Trophoblast cell (in vitro differentiated cells and primary cell): Measurements from ENCODE around the gene LGALS9B.
"Not testable (repeated sequence)": the region's sequence is repeated elsewhere in the genome, so short reads cannot be mapped to it uniquely, and the experiment has no call there.

Experiments
- DNase-seq, 2 donors: peaks; one replicate each; pipeline ENCODE4 v3.0.0-alpha.2; 2016
- H2AFZ ChIP-seq: 2 replicates; pipeline ENCODE4 v1.6.1; 2013; ENCODE audit warnings: low read length, moderate library complexity, mild to moderate bottlenecking; ENCODE audit not compliant: insufficient read depth, poor library complexity
- H2AK5ac ChIP-seq: 2 replicates; pipeline ENCODE4 v1.6.1; 2013; ENCODE audit warnings: mild to moderate bottlenecking, low read length
- H2BK120ac ChIP-seq: 2 replicates; pipeline ENCODE4 v1.6.1; 2013; ENCODE audit warnings: low read length, mild to moderate bottlenecking, moderate library complexity; ENCODE audit not compliant: insufficient read depth, poor library complexity
- H2BK12ac ChIP-seq: 2 replicates; pipeline ENCODE4 v1.6.1; 2013; ENCODE audit warnings: mild to moderate bottlenecking, low read length, moderate library complexity
- H2BK5ac ChIP-seq: 2 replicates; pipeline ENCODE4 v1.6.1; 2013; ENCODE audit warnings: low read length, low read depth, moderate library complexity, mild to moderate bottlenecking; ENCODE audit not compliant: poor library complexity
- H3K14ac ChIP-seq: 2 replicates; pipeline ENCODE4 v1.6.1; 2013; ENCODE audit warnings: mild to moderate bottlenecking, low read length
- H3K18ac ChIP-seq: 2 replicates; pipeline ENCODE4 v1.6.1; 2013; ENCODE audit warnings: mild to moderate bottlenecking, low read length
- H3K23ac ChIP-seq: 2 replicates; pipeline ENCODE4 v1.6.1; 2013; ENCODE audit warnings: low read length
- H3K27ac ChIP-seq: 2 replicates; pipeline ENCODE4 v1.5.1; 2013; ENCODE audit warnings: low read depth, mild to moderate bottlenecking, inconsistent platforms, low read length, moderate library complexity
- H3K27me3 ChIP-seq: 2 replicates; pipeline ENCODE4 v1.6.1; 2013; ENCODE audit warnings: inconsistent platforms, mild to moderate bottlenecking, low read length, moderate library complexity; ENCODE audit not compliant: insufficient read depth
- H3K36me3 ChIP-seq, 2 experiments: 1 replicate in 1 of 2; 2 replicates in 1 of 2; pipeline ENCODE4 v1.6.1; 2013; ENCODE audit warnings: low read length in 2 of 2, mild to moderate bottlenecking in 2 of 2, moderate library complexity in 1 of 2; ENCODE audit not compliant: insufficient read depth in 2 of 2, control insufficient read depth in 1 of 2
- H3K4ac ChIP-seq: 2 replicates; pipeline ENCODE4 v1.6.1; 2013; ENCODE audit warnings: low read depth, mild to moderate bottlenecking, low read length, moderate library complexity
- H3K4me1 ChIP-seq, 2 experiments: 1 replicate in 1 of 2; 2 replicates in 1 of 2; pipeline ENCODE4 v1.6.1; 2013; ENCODE audit warnings: low read length in 2 of 2, mild to moderate bottlenecking in 2 of 2, moderate library complexity in 1 of 2; ENCODE audit not compliant: insufficient read depth in 2 of 2, control insufficient read depth in 1 of 2
- H3K4me2 ChIP-seq: 2 replicates; pipeline ENCODE4 v1.6.1; 2013; ENCODE audit warnings: inconsistent platforms, mild to moderate bottlenecking, low read length, moderate library complexity
- H3K4me3 ChIP-seq: 2 replicates; pipeline ENCODE4 v1.5.1; 2013; ENCODE audit warnings: mild to moderate bottlenecking, low read depth, low read length, inconsistent platforms
- H3K79me1 ChIP-seq: one replicate; pipeline ENCODE4 v1.6.1; 2013; ENCODE audit warnings: low read length
- H3K79me2 ChIP-seq: 2 replicates; pipeline ENCODE4 v1.6.1; 2013; ENCODE audit warnings: low read length, mild to moderate bottlenecking; ENCODE audit not compliant: control insufficient read depth, insufficient read depth, poor library complexity
- H3K9ac ChIP-seq: 2 replicates; pipeline ENCODE4 v1.6.1; 2013; ENCODE audit warnings: mild to moderate bottlenecking, low read length
- H3K9me3 ChIP-seq: 2 replicates; pipeline ENCODE4 v1.6.1; 2013; ENCODE audit warnings: low read depth, mild to moderate bottlenecking, control low read depth, inconsistent platforms, low read length; ENCODE audit not compliant: insufficient read depth
- H4K12ac ChIP-seq: 2 replicates; pipeline ENCODE4 v1.6.1; 2013; ENCODE audit warnings: low read depth, mild to moderate bottlenecking, low read length, moderate library complexity
- H4K8ac ChIP-seq: 2 replicates; pipeline ENCODE4 v1.6.1; 2013; ENCODE audit warnings: low read depth, mild to moderate bottlenecking, low read length, moderate library complexity
- H4K91ac ChIP-seq: one replicate; pipeline ENCODE4 v1.6.1; 2013; ENCODE audit warnings: low read depth, mild to moderate bottlenecking, low read length, moderate library complexity
- WGBS: extraction: QIAGEN DNeasy Blood & Tissue Kit; methylation state at CpG from one replicate; pipeline ENCODE4 v1.1.7; 2013; ENCODE audit warnings: missing lambda C conversion rate; ENCODE audit not compliant: insufficient read length, insufficient coverage; ENCODE audit errors: extremely low coverage; 5-methylcytosine and 5-hydroxymethylcytosine counted together

LGALS9B gene

DNA sequence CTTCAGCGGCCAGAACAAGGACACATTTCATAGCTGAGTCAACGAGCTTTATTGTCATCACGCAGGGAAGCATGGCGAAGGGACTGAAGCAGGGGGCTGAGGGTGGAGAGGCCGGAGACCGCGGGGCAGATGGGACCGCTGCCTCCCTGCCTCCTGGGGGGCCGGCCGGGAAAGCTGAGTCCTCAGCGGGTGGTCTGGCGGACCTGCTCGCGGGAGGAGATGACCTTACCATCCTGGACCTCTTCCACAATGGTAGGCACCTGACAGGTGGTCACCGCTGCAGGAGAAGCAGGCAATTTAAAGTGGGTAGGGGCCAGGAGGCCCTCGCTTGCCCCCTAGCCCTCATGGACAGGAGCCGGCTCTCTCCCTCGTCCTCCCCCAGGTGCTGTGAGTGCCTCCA is 45.0 kb upstream of the LGALS9B start:
- not testable (repeated sequence) for H4K8ac ChIP-seq, H3K18ac ChIP-seq, H4K12ac ChIP-seq, H3K79me1 ChIP-seq, H3K9ac ChIP-seq, H3K79me2 ChIP-seq, H2BK120ac ChIP-seq, H3K4me3 ChIP-seq, H2AFZ ChIP-seq, H2BK5ac ChIP-seq, H3K4me1 ChIP-seq, H3K23ac ChIP-seq, H3K4ac ChIP-seq, H3K27me3 ChIP-seq, H3K14ac ChIP-seq, H3K36me3 ChIP-seq, H3K27ac ChIP-seq, DNase-seq, H3K4me2 ChIP-seq, H3K9me3 ChIP-seq, H2BK12ac ChIP-seq, H4K91ac ChIP-seq, H2AK5ac ChIP-seq
- no CpG with 5 or more reads among the region's 18 CpGs for WGBS

DNA sequence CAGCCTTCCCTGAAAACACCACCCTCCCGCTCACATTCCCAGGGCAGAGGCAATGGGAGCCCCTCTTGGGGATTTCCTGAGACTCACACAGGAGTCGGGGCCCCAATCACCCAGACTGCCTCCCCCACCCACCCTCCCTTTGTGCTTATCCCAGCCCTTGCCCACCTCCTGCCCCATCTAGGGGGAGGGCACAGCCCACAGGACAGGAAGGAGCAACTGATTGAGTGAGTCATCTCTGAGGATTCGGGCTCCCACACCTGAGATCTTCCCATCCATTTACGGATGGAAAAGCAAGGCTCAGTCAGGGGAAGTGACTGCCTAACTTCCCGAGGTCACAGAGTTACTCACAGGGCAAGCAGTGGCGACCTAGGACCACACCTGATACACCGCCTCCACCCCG is 44.4 kb upstream of the LGALS9B start:
- H3K4me1 ChIP-seq, H4K8ac ChIP-seq, H3K14ac ChIP-seq, H3K79me1 ChIP-seq, H4K12ac ChIP-seq, H3K23ac ChIP-seq, H3K9me3 ChIP-seq, H2BK5ac ChIP-seq, H2AFZ ChIP-seq, H2BK120ac ChIP-seq, H3K4me2 ChIP-seq, H3K4me3 ChIP-seq, H3K79me2 ChIP-seq, H3K9ac ChIP-seq, H3K27ac ChIP-seq, DNase-seq, H4K91ac ChIP-seq, H3K4ac ChIP-seq, H2AK5ac ChIP-seq, H3K27me3 ChIP-seq, H2BK12ac ChIP-seq, H3K36me3 ChIP-seq, H3K18ac ChIP-seq: not testable (repeated sequence)
- WGBS = no CpG with 5 or more reads among the region's 8 CpGs

- not testable (repeated sequence) for H3K4me2 ChIP-seq, H3K36me3 ChIP-seq, H3K9me3 ChIP-seq, H3K4me3 ChIP-seq, H3K14ac ChIP-seq, H2BK120ac ChIP-seq, H3K27ac ChIP-seq, H2BK5ac ChIP-seq, H3K18ac ChIP-seq, H2AK5ac ChIP-seq, H3K27me3 ChIP-seq, H4K12ac ChIP-seq, H2BK12ac ChIP-seq, H3K9ac ChIP-seq, H2AFZ ChIP-seq, DNase-seq, H3K23ac ChIP-seq, H3K4ac ChIP-seq, H3K79me2 ChIP-seq, H3K79me1 ChIP-seq, H4K8ac ChIP-seq, H3K4me1 ChIP-seq
- H4K91ac ChIP-seq = peak overlapping the region; percentile 47
- no CpG with 5 or more reads among the region's 16 CpGs for WGBS
Measured at GRCh38 chr17:20505333-20505732, 38.0 kb upstream of the LGALS9B start.

GRCh38 chr17:20504388-20505066 is 37.2 kb upstream of the LGALS9B start:
- H2BK5ac ChIP-seq, H3K4me2 ChIP-seq, H3K27me3 ChIP-seq, H3K79me2 ChIP-seq, H3K4me3 ChIP-seq, H3K4me1 ChIP-seq, H2BK120ac ChIP-seq, H3K9me3 ChIP-seq, H3K18ac ChIP-seq, H3K23ac ChIP-seq, H4K12ac ChIP-seq, DNase-seq, H3K36me3 ChIP-seq, H3K9ac ChIP-seq, H3K14ac ChIP-seq, H3K4ac ChIP-seq, H2AK5ac ChIP-seq, H4K8ac ChIP-seq, H3K27ac ChIP-seq, H4K91ac ChIP-seq, H2AFZ ChIP-seq, H3K79me1 ChIP-seq, H2BK12ac ChIP-seq: not testable (repeated sequence)
- no CpG with 5 or more reads among the region's 11 CpGs for WGBS
